SKM-1 (cell line): Measurements from ENCODE around the gene PCSK7.

ENCODE experiments used
- DNase-seq: peaks from one replicate; lab custom pipeline; 2025; ENCODE audit not compliant: unreplicated experiment; lab: John Stamatoyannopoulos, UW

Gene PCSK7

DNA sequence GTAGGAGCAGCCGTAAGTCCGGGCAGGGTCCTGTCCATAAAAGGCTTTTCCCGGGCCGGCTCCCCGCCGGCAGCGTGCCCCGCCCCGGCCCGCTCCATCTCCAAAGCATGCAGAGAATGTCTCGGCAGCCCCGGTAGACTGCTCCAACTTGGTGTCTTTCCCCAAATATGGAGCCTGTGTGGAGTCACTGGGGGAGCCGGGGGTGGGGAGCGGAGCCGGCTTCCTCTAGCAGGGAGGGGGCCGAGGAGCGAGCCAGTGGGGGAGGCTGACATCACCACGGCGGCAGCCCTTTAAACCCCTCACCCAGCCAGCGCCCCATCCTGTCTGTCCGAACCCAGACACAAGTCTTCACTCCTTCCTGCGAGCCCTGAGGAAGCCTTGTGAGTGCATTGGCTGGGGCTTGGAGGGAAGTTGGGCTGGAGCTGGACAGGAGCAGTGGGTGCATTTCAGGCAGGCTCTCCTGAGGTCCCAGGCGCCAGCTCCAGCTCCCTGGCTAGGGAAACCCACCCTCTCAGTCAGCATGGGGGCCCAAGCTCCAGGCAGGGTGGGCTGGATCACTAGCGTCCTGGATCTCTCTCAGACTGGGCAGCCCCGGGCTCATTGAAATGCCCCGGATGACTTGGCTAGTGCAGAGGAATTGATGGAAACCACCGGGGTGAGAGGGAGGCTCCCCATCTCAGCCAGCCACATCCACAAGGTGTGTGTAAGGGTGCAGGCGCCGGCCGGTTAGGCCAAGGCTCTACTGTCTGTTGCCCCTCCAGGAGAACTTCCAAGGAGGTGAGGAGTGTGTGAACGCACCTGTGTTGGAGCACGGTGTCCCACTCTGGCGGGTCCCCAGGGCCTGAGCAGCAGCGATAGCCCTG is 32.6 kb downstream of the PCSK7 start, which contains the start of gene TAGLN:
Gene TAGLN, plus strand, starts transcription at position 318 of the 863 bp plus-strand sequence. CDS start 3,644 bp downstream, outside the sequence.
- DNase-seq = no peak

DNA sequence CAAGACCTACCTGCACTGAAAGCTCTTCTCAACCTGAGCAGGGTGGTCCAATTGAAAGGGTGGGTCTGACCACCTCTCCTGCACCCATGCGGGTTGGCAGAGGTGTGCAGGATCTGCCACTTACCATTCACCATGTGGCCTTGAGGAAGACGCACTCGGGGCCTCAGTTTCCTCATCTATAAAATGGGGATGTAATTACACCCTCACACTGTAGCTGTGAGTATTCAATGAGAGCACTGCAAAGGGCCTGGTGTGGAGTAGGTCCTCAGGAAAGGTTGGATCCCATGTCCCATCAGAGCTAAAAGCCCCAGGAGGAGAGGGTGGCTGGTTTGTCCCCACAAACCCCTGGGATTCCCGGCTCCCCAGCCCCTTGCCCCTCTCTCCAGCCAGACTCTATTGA is 33.3 kb downstream of the PCSK7 start:
- DNase-seq = no peak

DNA sequence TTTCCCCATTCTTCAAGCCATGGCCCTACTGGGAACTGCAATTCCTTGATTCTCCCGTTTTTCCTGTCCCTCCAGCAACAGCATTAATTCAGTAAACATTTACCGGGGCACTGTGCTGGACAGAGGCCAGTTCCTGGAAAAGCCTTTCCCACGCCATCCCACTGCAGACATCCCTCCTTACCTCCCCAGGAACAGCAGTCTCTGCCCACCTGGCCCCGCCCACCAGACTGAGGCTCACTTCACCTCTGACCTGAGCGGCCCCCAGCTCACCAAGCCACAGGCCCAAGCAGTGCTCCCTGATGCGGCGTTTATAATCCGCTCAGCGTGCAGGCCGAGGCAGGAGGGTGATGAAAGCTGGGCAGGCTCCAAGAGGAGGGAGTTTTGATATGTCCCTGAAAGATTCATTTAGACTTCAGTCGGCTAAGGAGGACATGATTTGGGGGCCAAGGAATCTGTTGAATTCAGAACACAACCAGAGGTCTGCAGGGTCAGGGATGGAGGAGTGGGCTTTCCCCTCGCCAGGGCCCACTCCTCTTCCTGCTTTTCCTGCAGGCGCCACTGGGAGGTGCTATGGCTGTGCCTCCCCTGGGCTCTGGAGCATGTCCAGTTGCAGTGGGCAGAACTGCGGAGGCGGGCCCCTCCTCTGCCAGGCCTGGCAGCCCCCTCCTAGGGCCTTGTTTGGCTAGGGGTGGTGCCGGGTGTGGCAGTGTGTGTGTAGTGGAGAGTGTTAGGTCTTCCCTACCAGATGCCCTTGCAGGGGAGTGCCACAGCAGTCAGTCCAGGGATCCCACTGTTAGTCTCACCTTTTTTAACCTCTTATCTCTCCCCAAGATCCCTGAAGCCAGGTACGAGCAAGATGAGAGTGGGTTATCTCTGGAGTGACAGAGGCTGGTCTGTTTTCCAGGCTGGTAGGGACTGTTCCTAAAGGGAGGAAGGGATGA is 34.1 kb downstream of the PCSK7 start:
- DNase-seq = no peak

DNA sequence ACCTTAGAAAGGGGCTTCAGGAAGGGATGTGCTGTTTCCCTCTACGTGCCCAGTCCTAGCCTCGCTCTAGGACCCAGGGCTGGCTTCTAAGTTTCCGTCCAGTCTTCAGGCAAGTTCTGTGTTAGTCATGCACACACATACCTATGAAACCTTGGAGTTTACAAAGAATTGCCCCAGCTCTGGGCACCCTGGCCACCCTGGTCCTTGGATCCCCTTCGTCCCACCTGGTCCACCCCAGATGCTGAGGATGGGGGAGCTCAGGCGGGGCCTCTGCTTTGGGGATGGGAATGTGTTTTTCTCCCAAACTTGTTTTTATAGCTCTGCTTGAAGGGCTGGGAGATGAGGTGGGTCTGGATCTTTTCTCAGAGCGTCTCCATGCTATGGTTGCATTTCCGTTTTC is 34.9 kb downstream of the PCSK7 start:
- DNase-seq = no peak

DNA sequence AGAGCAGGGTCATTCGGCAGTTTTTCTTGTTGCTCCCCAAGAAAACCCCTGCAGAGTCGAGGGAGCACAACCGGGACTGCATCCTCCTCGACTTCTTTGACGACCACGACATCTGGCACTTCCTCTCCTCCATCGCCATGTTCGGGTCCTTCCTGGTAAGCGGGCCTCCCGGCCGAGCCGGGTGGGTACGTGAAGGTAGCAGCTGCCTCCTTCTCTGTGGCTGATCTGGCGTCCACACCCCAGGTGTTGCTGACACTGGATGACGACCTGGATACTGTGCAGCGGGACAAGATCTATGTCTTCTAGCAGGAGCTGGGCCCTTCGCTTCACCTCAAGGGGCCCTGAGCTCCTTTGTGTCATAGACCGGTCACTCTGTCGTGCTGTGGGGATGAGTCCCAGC is 36.1 kb downstream of the PCSK7 start:
- no peak for DNase-seq

DNA sequence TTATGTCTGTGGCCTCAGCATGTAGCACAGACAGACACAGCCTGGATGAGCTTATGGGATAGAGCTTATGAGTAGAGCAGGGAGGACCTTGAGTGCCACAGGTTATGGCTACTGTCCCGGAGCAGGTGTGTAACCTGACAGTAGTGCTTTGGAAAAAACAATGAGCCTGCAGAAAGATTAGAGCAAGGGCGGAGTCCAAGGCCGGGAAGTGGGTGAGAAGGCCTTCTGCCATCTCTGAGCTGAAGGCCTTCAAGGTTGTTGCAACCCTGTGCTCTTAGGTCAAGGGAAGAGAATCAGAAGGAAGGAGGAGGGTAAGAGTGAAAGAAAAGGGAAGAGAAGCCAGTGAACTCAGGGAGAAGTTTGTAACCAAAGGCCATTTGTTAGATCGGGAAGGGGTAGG is 36.6 kb downstream of the PCSK7 start:
- DNase-seq = no peak

DNA sequence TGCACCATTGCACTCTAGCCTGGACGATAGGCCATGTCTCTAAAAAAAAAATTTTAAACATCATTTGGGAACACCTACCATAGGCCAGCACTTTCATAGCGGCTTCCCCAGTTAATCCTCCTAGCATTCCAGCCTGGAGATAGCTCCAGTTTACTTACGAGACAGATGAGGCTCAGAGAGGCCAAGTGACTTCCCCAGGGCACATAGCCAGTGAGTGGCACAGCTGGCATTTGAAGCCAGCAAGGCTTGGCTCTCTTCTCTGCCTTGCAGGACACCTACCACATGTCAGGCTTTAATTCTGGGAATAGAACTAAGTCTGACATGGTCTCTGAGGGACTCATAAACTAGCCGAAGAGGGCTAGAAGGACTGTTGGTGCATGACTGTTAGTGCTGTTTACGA is 37.6 kb downstream of the PCSK7 start:
- DNase-seq = no peak

DNA sequence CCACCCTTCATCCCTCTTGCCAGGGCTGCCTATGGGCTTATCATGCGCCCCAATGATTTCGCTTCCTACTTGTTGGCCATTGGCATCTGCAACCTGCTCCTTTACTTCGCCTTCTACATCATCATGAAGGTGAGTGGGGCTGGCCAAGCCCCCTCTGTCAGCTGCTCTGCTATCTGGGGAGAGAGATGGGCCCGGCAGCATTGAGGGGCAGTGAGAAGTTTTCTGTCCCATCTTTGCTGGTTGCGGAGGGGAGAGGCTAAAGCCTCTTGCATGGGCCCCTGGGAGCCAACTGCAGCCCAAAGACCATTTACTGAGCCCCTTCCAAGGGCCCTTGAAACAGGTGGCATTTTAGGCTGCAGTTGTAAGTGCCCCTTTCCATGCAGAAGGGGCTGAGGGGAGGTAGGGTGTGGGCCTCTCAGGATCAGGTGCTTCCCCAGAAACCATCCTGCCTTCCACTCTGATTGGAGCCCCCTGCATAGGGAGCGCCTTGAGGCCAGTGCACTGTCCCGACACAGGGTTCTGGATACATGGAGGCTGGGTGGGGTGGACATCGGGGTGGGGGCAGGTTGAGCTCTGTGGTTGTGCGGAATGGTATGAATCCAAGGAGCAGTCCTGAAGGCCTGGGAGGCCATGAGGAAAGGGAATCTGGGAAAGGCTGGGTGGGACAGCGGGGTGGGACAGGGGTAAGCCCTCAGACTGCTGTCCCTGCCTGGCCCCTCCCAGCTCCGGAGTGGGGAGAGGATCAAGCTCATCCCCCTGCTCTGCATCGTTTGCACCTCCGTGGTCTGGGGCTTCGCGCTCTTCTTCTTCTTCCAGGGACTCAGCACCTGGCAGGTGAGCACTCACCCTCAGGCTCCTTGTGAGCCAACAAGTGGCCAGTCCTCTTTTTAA is 38.5 kb downstream of the PCSK7 start:
- DNase-seq = no peak

DNA sequence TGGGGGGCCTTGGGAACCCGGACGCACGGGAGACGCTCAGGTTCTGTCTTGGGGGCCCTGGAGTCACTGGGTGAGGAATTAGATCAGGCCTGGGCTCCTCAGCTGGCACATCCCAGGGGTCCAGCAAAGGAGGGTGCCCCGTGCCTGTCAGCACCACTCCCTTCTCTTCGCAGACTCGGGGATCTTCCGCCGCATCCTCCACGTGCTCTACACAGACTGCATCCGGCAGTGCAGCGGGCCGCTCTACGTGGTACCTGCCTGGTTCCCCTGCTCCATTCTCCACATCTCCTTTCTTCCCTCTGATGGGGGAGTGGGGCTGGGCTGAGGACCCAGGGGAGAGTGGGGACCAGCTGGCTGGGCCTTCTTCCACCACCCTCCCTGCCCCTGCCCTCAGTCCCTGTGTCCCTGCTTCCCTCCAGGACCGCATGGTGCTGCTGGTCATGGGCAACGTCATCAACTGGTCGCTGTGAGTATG is 39.4 kb downstream of the PCSK7 start:
- no peak for DNase-seq

DNA sequence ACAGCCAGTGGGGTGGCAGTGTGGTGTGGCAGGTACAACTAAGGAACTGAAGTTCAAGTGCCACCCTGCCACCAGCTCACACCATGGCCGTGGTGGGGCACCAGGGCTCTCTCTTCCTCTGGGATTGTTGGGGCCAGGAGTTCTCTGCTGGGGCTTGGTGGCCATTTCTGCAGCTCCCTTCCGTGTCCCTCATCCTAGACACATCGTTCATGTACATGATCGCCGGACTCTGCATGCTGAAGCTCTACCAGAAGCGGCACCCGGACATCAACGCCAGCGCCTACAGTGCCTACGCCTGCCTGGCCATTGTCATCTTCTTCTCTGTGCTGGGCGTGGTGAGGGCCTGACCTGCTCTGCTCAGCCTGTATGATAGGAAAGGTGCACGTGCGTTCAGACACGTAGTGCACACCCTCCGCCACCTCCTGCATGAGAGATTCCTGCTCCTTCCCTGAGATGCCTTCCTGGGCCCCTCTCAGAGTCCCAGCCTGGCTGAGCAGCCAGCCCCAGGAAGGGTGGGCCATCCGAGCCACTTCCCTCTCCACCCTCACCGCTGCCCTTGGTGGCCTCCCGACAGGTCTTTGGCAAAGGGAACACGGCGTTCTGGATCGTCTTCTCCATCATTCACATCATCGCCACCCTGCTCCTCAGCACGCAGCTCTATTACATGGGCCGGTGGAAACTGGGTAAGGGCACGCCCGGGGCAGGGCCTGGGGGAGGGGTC is 40.0 kb downstream of the PCSK7 start:
- no peak for DNase-seq

DNA sequence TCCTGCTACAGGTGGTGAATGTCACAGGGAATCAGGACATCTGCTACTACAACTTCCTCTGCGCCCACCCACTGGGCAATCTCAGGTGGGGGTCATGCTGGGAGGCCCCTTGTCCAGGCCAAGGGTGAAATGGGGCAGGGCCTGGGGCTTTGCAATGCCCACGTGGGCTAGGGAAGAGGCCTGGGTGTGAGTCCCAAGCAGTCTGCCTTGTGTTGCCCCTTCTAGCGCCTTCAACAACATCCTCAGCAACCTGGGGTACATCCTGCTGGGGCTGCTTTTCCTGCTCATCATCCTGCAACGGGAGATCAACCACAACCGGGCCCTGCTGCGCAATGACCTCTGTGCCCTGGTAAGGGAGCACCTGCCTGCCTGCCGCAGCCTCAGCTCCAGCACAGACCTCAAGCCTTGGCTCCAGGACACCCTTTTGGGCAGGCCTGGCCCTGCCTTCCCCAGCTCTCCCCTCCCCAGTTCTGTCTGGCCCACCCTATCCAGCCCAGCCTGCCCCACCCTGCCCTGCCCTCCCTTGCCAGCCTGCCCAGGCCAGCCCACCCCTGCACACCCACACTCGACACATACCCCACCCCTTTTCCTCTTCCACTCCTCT is 41.8 kb downstream of the PCSK7 start:
- no peak for DNase-seq

DNA sequence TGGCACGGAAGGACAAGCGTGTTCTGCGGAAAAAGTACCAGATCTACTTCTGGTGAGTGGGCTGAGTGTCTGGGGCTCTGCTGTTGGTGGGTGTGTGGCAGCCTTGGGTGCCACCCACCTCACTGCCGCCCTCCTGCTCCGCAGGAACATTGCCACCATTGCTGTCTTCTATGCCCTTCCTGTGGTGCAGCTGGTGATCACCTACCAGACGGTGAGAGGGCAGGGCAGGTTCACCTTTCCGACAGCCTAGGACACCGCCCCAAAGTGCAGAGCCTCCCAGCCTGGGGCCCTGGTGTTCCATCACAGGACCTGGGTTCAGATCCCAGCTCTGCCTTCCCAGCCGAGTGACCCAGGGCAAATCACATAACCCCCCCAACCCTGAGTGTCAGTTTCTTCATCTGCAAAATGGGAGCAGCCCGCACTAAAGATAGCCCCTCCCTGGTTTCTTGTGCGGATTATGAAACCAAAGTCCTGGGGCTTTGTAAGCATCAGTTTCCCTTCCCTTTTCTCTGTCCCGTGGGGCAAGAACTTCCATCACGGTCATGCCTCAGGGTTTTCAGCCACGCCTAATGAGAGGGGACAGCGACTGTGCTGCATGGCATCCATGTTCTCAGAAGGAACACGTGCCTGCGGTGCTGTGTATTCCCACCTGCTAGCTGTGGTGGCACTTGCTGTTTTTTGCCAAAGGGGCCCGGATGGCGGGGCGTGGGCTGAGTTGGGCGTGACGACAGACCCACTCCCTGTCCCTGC is 42.5 kb downstream of the PCSK7 start:
- no peak for DNase-seq

DNA sequence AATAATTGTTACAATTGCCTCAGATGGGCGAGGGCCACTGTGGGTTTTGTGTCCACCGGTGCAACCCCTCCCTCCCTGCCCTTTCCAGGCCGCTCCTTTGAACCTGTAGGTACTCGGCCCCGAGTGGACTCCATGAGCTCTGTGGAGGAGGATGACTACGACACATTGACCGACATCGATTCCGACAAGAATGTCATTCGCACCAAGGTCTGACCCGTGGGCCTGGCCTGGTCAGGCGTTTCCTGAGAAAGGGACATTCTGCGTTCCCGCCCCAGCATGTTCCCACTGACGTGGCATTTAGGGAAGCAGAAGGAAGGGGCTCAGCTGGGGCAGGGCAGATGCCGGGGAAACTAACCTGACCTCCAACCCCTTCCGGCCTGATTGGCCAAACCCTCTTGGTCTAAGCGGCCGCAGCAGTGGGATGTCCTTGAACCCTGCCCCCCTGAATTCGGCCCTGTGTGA is 43.2 kb downstream of the PCSK7 start:
- DNase-seq = no peak

DNA sequence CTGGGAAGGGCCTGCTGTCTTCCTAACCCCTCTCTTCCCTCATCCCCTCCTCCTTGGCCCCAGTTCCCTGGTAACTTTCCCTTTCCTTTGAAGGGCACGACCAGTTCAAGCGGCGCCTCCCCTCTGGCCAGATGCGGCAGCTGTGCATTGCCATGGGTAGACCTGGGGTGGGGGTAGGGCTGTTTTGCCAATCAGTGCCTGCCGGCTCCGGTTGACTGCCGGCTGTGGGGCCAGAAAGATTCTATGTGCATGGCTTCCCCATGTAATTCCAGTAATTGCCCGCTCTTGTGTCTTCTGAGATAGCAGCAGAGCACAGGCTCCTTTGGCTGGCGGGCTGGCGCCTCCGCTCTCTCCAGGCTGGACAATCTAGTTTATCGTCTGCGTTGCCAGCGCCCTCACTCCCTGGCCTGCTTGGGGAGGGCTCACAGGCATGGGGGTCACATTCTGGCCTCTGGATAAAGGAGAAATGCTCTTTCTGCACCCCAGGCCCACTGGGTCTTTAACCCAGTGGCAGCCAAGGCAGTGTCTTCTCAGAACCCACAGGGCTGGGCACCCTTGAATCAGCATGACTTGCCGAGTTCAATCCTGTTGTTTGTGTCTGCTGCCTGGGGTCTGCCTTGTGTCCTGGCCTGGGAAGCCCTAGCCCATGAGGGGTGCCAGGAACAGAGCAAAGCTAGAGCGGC is 43.9 kb downstream of the PCSK7 start:
- DNase-seq = no peak

DNA sequence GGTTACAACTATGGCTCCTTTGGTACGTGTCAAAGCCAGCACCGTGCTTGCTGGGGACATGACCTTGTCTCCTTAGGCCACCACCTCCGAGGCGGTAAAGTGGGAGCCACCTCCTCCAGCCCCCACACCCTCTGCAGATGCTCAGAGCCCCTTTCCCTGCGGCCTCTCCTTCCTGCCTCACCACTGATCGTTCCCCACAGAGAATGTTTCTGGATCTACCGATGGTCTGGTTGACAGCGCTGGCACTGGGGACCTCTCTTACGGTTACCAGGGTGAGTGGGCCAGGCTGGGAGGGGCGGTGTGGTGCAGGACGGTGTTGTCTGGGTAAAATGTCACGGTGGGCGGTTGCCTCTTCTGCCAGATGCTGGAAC is 44.5 kb downstream of the PCSK7 start:
- no peak for DNase-seq

DNA sequence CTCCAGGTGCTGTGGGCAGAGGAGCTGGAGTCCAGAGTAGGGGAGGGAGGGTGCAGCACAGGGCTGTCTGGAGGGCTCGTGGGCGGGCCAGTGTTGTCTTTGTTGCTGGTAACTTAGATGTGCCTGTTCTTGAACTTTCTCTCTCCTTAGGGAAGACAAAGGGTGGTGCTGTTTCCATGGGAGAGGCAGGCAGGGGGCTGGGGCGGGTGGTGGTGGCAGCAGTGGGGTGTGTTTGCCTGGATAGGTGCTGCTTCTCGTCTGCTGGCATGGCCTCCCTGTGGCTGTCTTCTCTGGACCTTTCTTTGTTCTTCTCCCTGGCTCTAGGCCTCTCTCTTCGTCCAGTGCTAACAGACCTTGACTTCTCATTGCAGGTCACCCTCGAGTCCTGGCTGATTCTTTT is 44.9 kb downstream of the PCSK7 start:
- no peak for DNase-seq

DNA sequence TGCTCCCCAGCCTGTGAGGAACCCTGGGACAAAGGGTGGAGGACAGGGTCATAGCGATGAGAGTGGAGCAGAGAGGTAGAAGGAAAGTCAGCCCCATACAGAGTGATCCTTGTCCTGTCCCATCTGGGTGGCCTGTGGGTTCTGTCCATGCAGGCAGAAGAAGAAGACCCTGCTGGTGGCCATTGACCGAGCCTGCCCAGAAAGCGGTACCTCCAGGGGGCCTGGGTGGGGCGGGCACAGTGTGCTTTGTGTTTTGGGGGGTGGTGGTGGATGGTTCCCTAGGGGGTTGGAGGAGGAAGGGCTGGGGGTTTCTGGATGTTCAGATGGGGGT is 45.5 kb downstream of the PCSK7 start:
- DNase-seq = no peak

DNA sequence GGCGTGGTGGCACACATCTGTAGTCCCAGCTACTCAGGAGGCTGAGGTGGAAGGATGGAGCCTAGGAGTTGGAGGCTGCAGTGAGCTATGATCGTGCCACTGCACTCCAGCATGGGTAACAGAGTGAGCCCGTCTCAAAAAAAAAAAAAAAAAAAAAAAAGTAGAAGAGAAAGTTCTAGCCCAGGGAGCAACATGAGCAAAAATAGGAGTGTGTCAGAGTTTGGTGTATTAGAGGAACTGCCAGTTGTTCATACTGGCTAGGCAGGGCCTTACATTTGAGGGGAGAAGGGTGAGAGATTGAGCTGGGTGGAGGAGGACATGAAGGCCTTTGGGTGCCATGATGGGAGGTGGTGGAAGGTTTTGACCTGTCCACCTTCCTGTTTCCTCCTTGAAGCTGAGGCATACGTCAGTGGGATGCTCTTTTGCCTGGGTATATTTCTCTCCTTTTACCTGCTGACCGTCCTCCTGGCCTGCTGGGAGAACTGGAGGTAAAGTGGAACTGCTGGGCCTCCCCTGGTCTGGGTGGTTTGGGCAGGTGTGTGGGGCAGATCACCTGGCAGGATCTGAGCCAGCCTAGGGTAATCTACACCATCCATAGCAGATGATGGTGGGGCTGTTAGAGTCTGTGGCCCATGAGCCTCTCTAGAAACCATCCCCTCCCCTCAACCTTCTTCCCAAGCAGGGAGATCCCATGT is 46.0 kb downstream of the PCSK7 start:
- DNase-seq = peak; percentile 74
